GM23338 (cell line): ENCODE data around the gene KLHDC8B. TPM values are rescaled to one million over a fixed set of nuclear protein-coding genes. Genes with fewer than 3 reads are reported as not detected.

Experiments used
- ATAC-seq: fragments of 200-7000 bp; cut with Tn5 transposase; 3 replicates; pipeline ENCODE4 v1.9.1; 2020
- DNase-seq: peaks from one replicate; pipeline ENCODE4 v3.0.0-alpha.2; 2015; ENCODE audit warnings: low spot score
- H2AFZ ChIP-seq: fragments of 200-600 bp; sonication (generic); 2 replicates; pipeline ENCODE4 v1.8.0; 2016; ENCODE audit warnings: antibody characterized with exemption, mild to moderate bottlenecking, moderate library complexity
- H3F3A ChIP-seq: fragments of 200-600 bp; sonication (generic); replicated peaks from 2 replicates; pipeline ENCODE4 v1.8.0; 2017; ENCODE audit warnings: antibody characterized with exemption, mixed run types, low read depth
- H3K27ac ChIP-seq: fragments of 200-600 bp; sonication (generic); 2 replicates; pipeline ENCODE4 v1.6.1; 2016; ENCODE audit warnings: low read depth
- H3K27me3 ChIP-seq: fragments of 200-600 bp; sonication (generic); 2 replicates; pipeline ENCODE4 v1.8.0; 2016; ENCODE audit warnings: mild to moderate bottlenecking, mixed run types, moderate library complexity; ENCODE audit not compliant: insufficient read depth
- H3K36me3 ChIP-seq: fragments of 200-600 bp; sonication (generic); 2 replicates; pipeline ENCODE4 v1.8.0; 2016; ENCODE audit warnings: mild to moderate bottlenecking; ENCODE audit not compliant: insufficient read depth
- H3K4me1 ChIP-seq: fragments of 200-600 bp; sonication (generic); 2 replicates; pipeline ENCODE4 v1.8.0; 2016; ENCODE audit warnings: mild to moderate bottlenecking, moderate library complexity; ENCODE audit not compliant: insufficient read depth
- H3K4me2 ChIP-seq: fragments of 200-600 bp; sonication (generic); 2 replicates; pipeline ENCODE4 v1.7.1; 2017; ENCODE audit warnings: mixed run types
- H3K4me3 ChIP-seq: fragments of 200-600 bp; sonication (generic); 2 replicates; pipeline ENCODE4 v1.6.1; 2016; ENCODE audit warnings: mixed run types
- H3K79me2 ChIP-seq: fragments of 200-600 bp; sonication (generic); replicated peaks from 2 replicates; pipeline ENCODE4 v1.8.0; 2017; ENCODE audit warnings: mild to moderate bottlenecking; ENCODE audit not compliant: insufficient read depth
- H3K9me2 ChIP-seq: fragments of 200-600 bp; sonication (generic); 2 replicates; pipeline ENCODE4 v1.8.0; 2017; ENCODE audit not compliant: insufficient read depth
- H4K20me1 ChIP-seq: fragments of 200-600 bp; sonication (generic); replicated peaks from 2 replicates; pipeline ENCODE4 v1.8.0; 2017; ENCODE audit warnings: mild to moderate bottlenecking; ENCODE audit not compliant: insufficient read depth
- H3K27ac Mint-ChIP-seq: 2 replicates; pipeline ENCODE4 v1.8.0; 2020; ENCODE audit warnings: inconsistent platforms, mild to moderate bottlenecking, moderate library complexity, mixed read lengths
- H3K27me3 Mint-ChIP-seq: 3 replicates; pipeline ENCODE4 v1.8.0; 2022; ENCODE audit warnings: low read depth, mild to moderate bottlenecking, moderate library complexity, mixed read lengths, inconsistent platforms; ENCODE audit not compliant: insufficient read depth, poor library complexity
- H3K36me3 Mint-ChIP-seq: 3 replicates; pipeline ENCODE4 v1.8.0; 2021; ENCODE audit warnings: low read depth, mild to moderate bottlenecking, inconsistent platforms, moderate library complexity, mixed read lengths
- H3K4me1 Mint-ChIP-seq: 3 replicates; pipeline ENCODE4 v1.8.0; 2020; ENCODE audit warnings: mild to moderate bottlenecking, inconsistent platforms, mixed read lengths
- H3K4me3 Mint-ChIP-seq: 3 replicates; pipeline ENCODE4 v1.8.0; 2021; ENCODE audit warnings: moderate library complexity, mild to moderate bottlenecking, inconsistent platforms, mixed read lengths
- H3K9me3 Mint-ChIP-seq: 3 replicates; pipeline ENCODE4 v1.8.0; 2020; ENCODE audit warnings: moderate library complexity, mild to moderate bottlenecking, inconsistent platforms, mixed read lengths
- CREB1 ChIP-seq: fragments of 250-450 bp; sonication (Bioruptor Pico); IDR thresholded peaks from 2 replicates; pipeline ENCODE4 v1.5.0; 2020; ENCODE audit warnings: low read depth, mild to moderate bottlenecking, moderate library complexity
- CTCF ChIP-seq, 2 experiments: fragments of 200-600 bp in 1 of 2; sonication (generic) in 1 of 2; conservative IDR thresholded peaks; 2 replicates each; pipeline versions ENCODE4 v1.5.1 to v1.6.1; 2016 to 2017; ENCODE audit warnings: antibody characterized with exemption in 2 of 2, low read depth in 2 of 2, mild to moderate bottlenecking in 2 of 2, moderate library complexity in 1 of 2
- ETS1 ChIP-seq: IDR thresholded peaks from 2 replicates; pipeline ENCODE4 v1.6.1; 2016; ENCODE audit warnings: antibody characterized with exemption
- EZH2 ChIP-seq: fragments of 200-600 bp; sonication (generic); IDR thresholded peaks from one replicate; pipeline ENCODE4 v1.8.0; 2017; ENCODE audit warnings: antibody characterized with exemption, mild to moderate bottlenecking, low read depth; ENCODE audit not compliant: unreplicated experiment
- EZH2phosphoT487 ChIP-seq: fragments of 200-600 bp; sonication (generic); IDR thresholded peaks from one replicate; pipeline ENCODE4 v1.8.1; 2018; ENCODE audit warnings: antibody characterized with exemption; ENCODE audit not compliant: unreplicated experiment
- JUNB ChIP-seq: IDR thresholded peaks from one replicate; pipeline ENCODE4 v1.6.1; 2016; ENCODE audit warnings: antibody characterized with exemption; ENCODE audit not compliant: unreplicated experiment
- NANOG ChIP-seq: IDR thresholded peaks from 2 replicates; pipeline ENCODE4 v1.6.1; 2016; ENCODE audit warnings: antibody characterized with exemption, borderline replicate concordance
- POLR2AphosphoS5 ChIP-seq: IDR thresholded peaks from 2 replicates; pipeline ENCODE4 v1.6.1; 2016; ENCODE audit warnings: antibody characterized with exemption, low read depth
- REST ChIP-seq: IDR thresholded peaks from one replicate; pipeline ENCODE4 v1.6.1; 2018; ENCODE audit warnings: antibody characterized with exemption; ENCODE audit not compliant: unreplicated experiment
- STAT1 ChIP-seq: IDR thresholded peaks from one replicate; pipeline ENCODE4 v1.6.1; 2016; ENCODE audit warnings: antibody characterized with exemption; ENCODE audit not compliant: unreplicated experiment
- ZNF114 ChIP-seq: fragments of 250-450 bp; sonication (Bioruptor Pico); IDR thresholded peaks from 2 replicates; pipeline ENCODE4 v1.5.0; 2020; ENCODE audit warnings: mild to moderate bottlenecking, moderate library complexity
- ZNF331 ChIP-seq: fragments of 250-450 bp; sonication (Bioruptor Pico); IDR thresholded peaks from 2 replicates; pipeline ENCODE4 v1.5.0; 2020; ENCODE audit warnings: low read depth, mild to moderate bottlenecking, moderate library complexity
- ZNF462 ChIP-seq: fragments of 250-450 bp; sonication (Bioruptor Pico); IDR thresholded peaks from 2 replicates; pipeline ENCODE4 v1.5.0; 2020; ENCODE audit warnings: mild to moderate bottlenecking, moderate library complexity
- polyA plus RNA-seq: library from polyadenylated mRNA; unstranded; fragments of >200 nt; fragmentation: Nextera tagmentation; extraction: Ambion mirVana; gene quantifications from 2 replicates; pipeline ENCODE4 v1.2.1, GENCODE V29; 2016
- total RNA-seq: library from RNA; depleted of rRNA; stranded (reverse); fragments of >200 nt; shearing (Covaris generic); gene quantifications from 2 replicates; pipeline ENCODE4 v1.2.3, GENCODE V29; 2014

Gene KLHDC8B
- total and polyA plus RNA-seq, 2 experiments from 2014 or later: 4.7 to 11.1 TPM

GRCh38 chr3:49151610-49152009 is 19.8 kb upstream of the KLHDC8B start:
- H3K27me3 ChIP-seq: no peaks in the 10 kb centered on the region
- no peaks in the 10 kb centered on the region for H4K20me1 ChIP-seq
- H3K27ac ChIP-seq: no peak overlapping the region
- H3F3A ChIP-seq: no peaks in the 10 kb centered on the region
- no peak for TF ChIP-seq NANOG
- no peak for TF ChIP-seq ZNF331 (CRISPR knock-in tag)
- no peak for TF ChIP-seq JUNB
- TF ChIP-seq ETS1: no peak
- TF ChIP-seq EZH2phosphoT487: no peak
- TF ChIP-seq ZNF462: no peak
- TF ChIP-seq ZNF114 (CRISPR knock-in tag): no peak
- no peak for TF ChIP-seq POLR2AphosphoS5
- no peak for TF ChIP-seq REST
- no peak for TF ChIP-seq CREB1
- TF ChIP-seq CTCF (conservative IDR thresholded peaks at IDR 0.05; ENCODE audit: low read depth in 2 of 2): no peak
- TF ChIP-seq EZH2: no peak
- no peak for TF ChIP-seq STAT1
- H3K9me3 Mint-ChIP-seq: no peaks in the 10 kb centered on the region
- H3K36me3 Mint-ChIP-seq: no peaks in the 10 kb centered on the region
- no peak overlapping the region for H3K4me3 ChIP-seq
- H3K4me1 Mint-ChIP-seq: peaks cover 3% of the 10 kb centered on the region; the same call in 1 of the 3 replicates
- peak; percentile 18 for DNase-seq
- no peaks in the 10 kb centered on the region for H3K9me2 ChIP-seq
- H2AFZ ChIP-seq: no peak overlapping the region
- peaks cover 15% of the 10 kb centered on the region for H3K27me3 Mint-ChIP-seq
- peak; percentile 71 for ATAC-seq
- no peaks in the 10 kb centered on the region for H3K79me2 ChIP-seq
- H3K4me2 ChIP-seq: no peak overlapping the region
- H3K4me3 Mint-ChIP-seq: no peak overlapping the region
- no peaks in the 10 kb centered on the region for H3K4me1 ChIP-seq
- no peak overlapping the region for H3K27ac Mint-ChIP-seq
- H3K36me3 ChIP-seq: no peaks in the 10 kb centered on the region
